K562 (cell line): ENCODE measurements around the gene GLRA1. TPM values are rescaled to one million over a fixed set of nuclear protein-coding genes. Genes with fewer than 3 reads are reported as not detected.

Experiments used
- ATAC-seq: fragments of 200-7000 bp; cut with Tn5 transposase; 3 replicates; pipeline ENCODE4 v1.9.1; 2020; ENCODE audit warnings: moderate library complexity
- BruUV-seq: library from RNA; stranded (reverse); fragments of 400-500 nt; replicated peaks from 2 replicates; lab custom pipeline; 2021; lab: Mats Ljungman, UMichigan
- CTCF ChIA-PET: fragments of 300-600 bp; formaldehyde crosslinking; extraction: SDS; loops from one replicate; lab custom pipeline; 2021; ENCODE audit warnings: low intra/inter-chr PET ratio; lab: Yijun Ruan, JAX
- POLR2A ChIA-PET: fragments of 300-600, 350-650 bp; sonication (Branson Sonifier 250); formaldehyde crosslinking; extraction: SDS; loops from one replicate; lab custom pipeline; 2021; ENCODE audit warnings: antibody characterized with exemption, inconsistent platforms; lab: Yijun Ruan, JAX
- DNase-seq, 4 experiments: peaks; one replicate each; pipeline versions ENCODE4 v3.0.0 to v3.0.0-alpha.2; 2011 to 2018; ENCODE audit warnings: low spot score in 3 of 4, mixed read lengths in 3 of 4; ENCODE audit errors: extremely low read depth in 1 of 4
- FAIRE-seq: peaks from 2 replicates; lab custom pipeline; 2011; peaks lifted over from hg19 to GRCh38; lab: Jason Lieb, UNC
- H2AFZ ChIP-seq: 2 replicates; pipeline ENCODE4 v1.6.0; 2011; ENCODE audit warnings: low read depth, low read length, control low read depth, inconsistent platforms
- H3K27ac ChIP-seq: fragments of 200-600 bp; 3 replicates; pipeline ENCODE4 v1.8.0; 2011; ENCODE audit warnings: low read depth, mild to moderate bottlenecking, control low read depth, inconsistent platforms, low read length, moderate library complexity, mixed read lengths; ENCODE audit errors: extremely low read depth
- H3K27me3 ChIP-seq, 2 experiments: fragments of 300-600 bp in 1 of 2; 2 replicates in 1 of 2; 3 replicates in 1 of 2; pipeline versions ENCODE4 v1.6.0 to v1.8.0; 2011; ENCODE audit warnings: inconsistent platforms in 2 of 2, low read length in 2 of 2, mild to moderate bottlenecking in 1 of 2, mixed read lengths in 1 of 2, moderate library complexity in 1 of 2; ENCODE audit not compliant: control insufficient read depth in 2 of 2, insufficient read depth in 2 of 2
- H3K36me3 ChIP-seq: fragments of 300-600 bp; 3 replicates; pipeline ENCODE4 v1.8.0; 2011; ENCODE audit warnings: mild to moderate bottlenecking, low read length, inconsistent platforms; ENCODE audit not compliant: control insufficient read depth, insufficient read depth
- H3K4me1 ChIP-seq, 2 experiments: fragments of 200-600 bp in 1 of 2; replicated peaks in 1 of 2; 2 replicates in 1 of 2; 3 replicates in 1 of 2; pipeline versions ENCODE4 v1.5.1 to v1.8.0; 2011; ENCODE audit warnings: inconsistent platforms in 2 of 2, low read length in 2 of 2, mild to moderate bottlenecking in 1 of 2, mixed read lengths in 1 of 2, moderate library complexity in 1 of 2; ENCODE audit not compliant: control insufficient read depth in 2 of 2, insufficient read depth in 2 of 2
- H3K4me2 ChIP-seq: 2 replicates; pipeline ENCODE4 v1.6.1; 2011; ENCODE audit warnings: low read length, control low read depth, inconsistent platforms, mixed read lengths; ENCODE audit not compliant: insufficient read depth
- H3K4me3 ChIP-seq: fragments of 200-600 bp; sonication (generic), shearing (Covaris generic); 2 replicates; pipeline ENCODE4 v1.5.1; 2016; ENCODE audit warnings: control low read depth, inconsistent platforms
- H3K79me2 ChIP-seq: fragments of 200-600 bp; 3 replicates; pipeline ENCODE4 v1.8.0; 2011; ENCODE audit warnings: low read length, inconsistent platforms; ENCODE audit not compliant: control insufficient read depth, insufficient read depth
- H3K9ac ChIP-seq, 2 experiments: 2 replicates each; pipeline versions ENCODE4 v1.6.0 to v1.6.1; 2011; ENCODE audit warnings: low read depth in 2 of 2, low read length in 2 of 2, control low read depth in 1 of 2, inconsistent platforms in 1 of 2, mild to moderate bottlenecking in 1 of 2, mixed read lengths in 1 of 2; ENCODE audit not compliant: insufficient read depth in 1 of 2
- H3K9me1 ChIP-seq: one replicate; pipeline ENCODE4 v1.6.0; 2011; ENCODE audit warnings: inconsistent platforms, mild to moderate bottlenecking, low read length, moderate library complexity; ENCODE audit not compliant: control insufficient read depth, insufficient read depth
- H3K9me3 ChIP-seq: replicated peaks from 2 replicates; pipeline ENCODE4 v1.5.1; 2011; ENCODE audit warnings: low read depth, low read length, inconsistent platforms; ENCODE audit not compliant: control insufficient read depth, insufficient read depth
- H4K20me1 ChIP-seq: replicated peaks from 2 replicates; pipeline ENCODE4 v1.6.1; 2011; ENCODE audit warnings: low read length, inconsistent platforms, mixed read lengths; ENCODE audit not compliant: control insufficient read depth, insufficient read depth
- EGR1 ChIP-seq: fragments of 450-650 bp; conservative IDR thresholded peaks from 2 replicates; pipeline ENCODE4 v1.6.1; 2017; ENCODE audit warnings: mild to moderate bottlenecking
- ELF2 ChIP-seq: fragments of 250-450 bp; sonication (Bioruptor Pico); IDR thresholded peaks from 2 replicates; pipeline ENCODE4 v1.5.0; 2021; ENCODE audit warnings: mild to moderate bottlenecking
- EP300 ChIP-seq: IDR thresholded peaks from 2 replicates; pipeline ENCODE4 v1.6.1; 2012; ENCODE audit warnings: low read length, improper control_type of control experiment
- ETS2 ChIP-seq: IDR thresholded peaks from 2 replicates; pipeline ENCODE4 v1.6.1; 2016; ENCODE audit warnings: borderline replicate concordance, missing genetic modification characterization, mild to moderate bottlenecking, moderate library complexity, missing compliant biosample characterization; ENCODE audit not compliant: poor library complexity, severe bottlenecking
- HEY1 ChIP-seq: fragments of 250-450 bp; sonication (Bioruptor Pico); IDR thresholded peaks from 2 replicates; pipeline ENCODE4 v1.5.0; 2020; ENCODE audit warnings: mild to moderate bottlenecking, moderate library complexity, borderline replicate concordance
- KDM2B ChIP-seq: fragments of 250-450 bp; sonication (Bioruptor Pico); IDR thresholded peaks from 2 replicates; pipeline ENCODE4 v1.8.0; 2021; ENCODE audit warnings: mild to moderate bottlenecking, moderate library complexity
- KLF1 ChIP-seq: fragments of 450-650 bp; IDR thresholded peaks from 2 replicates; pipeline ENCODE4 v1.6.1; 2016; ENCODE audit warnings: missing genetic modification characterization, missing compliant biosample characterization
- MAZ ChIP-seq, 2 experiments: fragments of 450-650 bp in 1 of 2; sonication (generic) in 1 of 2; formaldehyde crosslinking; IDR thresholded peaks in 1 of 2; conservative IDR thresholded peaks in 1 of 2; 2 replicates each; pipeline versions ENCODE4 v1.4.0 to v1.5.0; 2020; ENCODE audit warnings: mild to moderate bottlenecking in 1 of 2, missing genetic modification reagents in 1 of 2
- RBM22 ChIP-seq: fragments of 200-400 bp; formaldehyde crosslinking; IDR thresholded peaks from 2 replicates; pipeline ENCODE4 v1.6.1; 2018; ENCODE audit warnings: low read length, low read depth; ENCODE audit not compliant: poor library complexity, severe bottlenecking
- ZNF263 ChIP-seq: sonication (generic); formaldehyde crosslinking; IDR thresholded peaks from 2 replicates; pipeline ENCODE4 v1.8.0; 2022; ENCODE audit warnings: mild to moderate bottlenecking, missing genetic modification reagents, borderline replicate concordance
- ZNF274 ChIP-seq: IDR thresholded peaks from 2 replicates; pipeline ENCODE4 v1.6.1; 2011; ENCODE audit warnings: low read depth, mild to moderate bottlenecking, low read length, moderate library complexity, borderline replicate concordance
- ZNF583 ChIP-seq: fragments of 250-450 bp; sonication (Bioruptor Pico); IDR thresholded peaks from 2 replicates; pipeline ENCODE4 v1.4.0; 2020
- ZNF785 ChIP-seq: fragments of 250-450 bp; sonication (Bioruptor Pico); IDR thresholded peaks from 2 replicates; pipeline ENCODE4 v1.4.0; 2020; ENCODE audit warnings: mild to moderate bottlenecking
- WGBS: fragments of 100-300 bp; shearing (Covaris generic); methylation state at CpG from one replicate; pipeline ENCODE4 v1.1.6; 2016; ENCODE audit warnings: low coverage, mixed read lengths; ENCODE audit not compliant: insufficient coverage; ENCODE audit errors: missing lambda C conversion rate; 5-methylcytosine and 5-hydroxymethylcytosine counted together
- in situ Hi-C: fragments of 300-500 bp; cut with MboI; formaldehyde crosslinking; loops from 4 replicates; pipeline ENCODE4 v1.15.0; 2018; ENCODE audit warnings: inconsistent platforms, mixed read lengths
- intact Hi-C: fragments of 100-400 bp; cut with micrococcal nuclease; formaldehyde crosslinking; loops from 2 replicates; pipeline ENCODE4 v1.14.2; 2022
- polyA plus RNA-seq, 8 experiments: library from polyadenylated mRNA; depleted of rRNA in 4 of 8; stranded (reverse) in 5 of 8; unstranded in 3 of 8; fragments of >200 nt; fragmentation: Nextera tagmentation in 2 of 8; fragmentation: Illumina TruSeq in 1 of 8; extraction: Ambion mirVana in 2 of 8; extraction: Trizol in 1 of 8; gene quantifications; 2 replicates each; pipeline versions ENCODE4 v1.2.1 to v1.2.3, GENCODE V29; 2011 to 2014; ENCODE audit warnings: inconsistent platforms in 1 of 8, missing spikeins in 1 of 8
- total RNA-seq, 7 experiments: library from RNA; depleted of rRNA in 6 of 7; stranded (reverse); fragments of >200 nt in 6 of 7; fragmentation: Illumina TruSeq in 2 of 7; extraction: Trizol in 2 of 7; gene quantifications; 2 replicates each; pipeline versions ENCODE4 v1.2.1 to v1.2.3, GENCODE V29; 2011 to 2021; ENCODE audit warnings: low replicate concordance in 1 of 7
- TF ChIP-seq, protein P1 (sequence below): sonication (generic); formaldehyde crosslinking; IDR thresholded peaks from 2 replicates; pipeline ENCODE4 v1.8.0; 2023; ENCODE audit warnings: mild to moderate bottlenecking, missing genetic modification reagents
- TF ChIP-seq, protein P2 (sequence below): fragments of 450-650 bp; formaldehyde crosslinking; IDR thresholded peaks from 2 replicates; pipeline ENCODE4 v1.4.0; 2022; ENCODE audit warnings: missing genetic modification characterization

GLRA1 gene
- total and polyA plus RNA-seq, 9 of the 15 experiments (the other 6 are each of a cell fraction or from before 2014, with no cell fraction given) = not detected

- intact Hi-C loops (no loop called here), in situ Hi-C loops (no loop called here)
- ChIA-PET POLR2A (interaction anchor here (0.8 kb wide), 1 partner anchor 13 kb away, joined by 3 read pairs; no protein-coding TSS in a partner anchor), CTCF (no interaction called here)
- Histone ChIP-seq H3K9me1 (no peaks in the 10 kb centered on the region), H3K27ac (no peak overlapping the region), H3K79me2 (no peaks in the 10 kb centered on the region), H3K27me3 (no peaks in the 10 kb centered on the region), H3K4me2 (no peak overlapping the region), H3K9ac (no peak overlapping the region), H2AFZ (no peak overlapping the region), H3K4me3 (no peak overlapping the region), H3K4me1 (no peaks in the 10 kb centered on the region), H4K20me1 (no peaks in the 10 kb centered on the region; the same call in 1 of the 2 replicates), H3K9me3 (no peaks in the 10 kb centered on the region), H3K36me3 (no peaks in the 10 kb centered on the region)
- no TSS peak for BruUV-seq
- DNase-seq (no peak), FAIRE-seq (no peak), ATAC-seq (no peak)
- WGBS = 0% methylated on average over 1 of the region's 1 CpG
- TF ChIP-seq KDM2B (CRISPR knock-in tag) = no peak
- TF ChIP-seq ZNF785 (CRISPR knock-in tag) = no peak
- TF ChIP-seq, protein P1, sequence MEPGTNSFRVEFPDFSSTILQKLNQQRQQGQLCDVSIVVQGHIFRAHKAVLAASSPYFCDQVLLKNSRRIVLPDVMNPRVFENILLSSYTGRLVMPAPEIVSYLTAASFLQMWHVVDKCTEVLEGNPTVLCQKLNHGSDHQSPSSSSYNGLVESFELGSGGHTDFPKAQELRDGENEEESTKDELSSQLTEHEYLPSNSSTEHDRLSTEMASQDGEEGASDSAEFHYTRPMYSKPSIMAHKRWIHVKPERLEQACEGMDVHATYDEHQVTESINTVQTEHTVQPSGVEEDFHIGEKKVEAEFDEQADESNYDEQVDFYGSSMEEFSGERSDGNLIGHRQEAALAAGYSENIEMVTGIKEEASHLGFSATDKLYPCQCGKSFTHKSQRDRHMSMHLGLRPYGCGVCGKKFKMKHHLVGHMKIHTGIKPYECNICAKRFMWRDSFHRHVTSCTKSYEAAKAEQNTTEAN (CRISPR knock-in tag) = no peak
- no peak for TF ChIP-seq KLF1 (tag)
- no peak for TF ChIP-seq ELF2 (CRISPR knock-in tag)
- TF ChIP-seq MAZ (CRISPR knock-in tag; conservative IDR thresholded peaks at IDR 0.05 in 1 of 2, IDR thresholded peaks at IDR 0.05 in 1 of 2) = no peak
- TF ChIP-seq EGR1 = no peak
- no peak for TF ChIP-seq ETS2 (tag)
- TF ChIP-seq ZNF274 = no peak
- TF ChIP-seq, protein P2, sequence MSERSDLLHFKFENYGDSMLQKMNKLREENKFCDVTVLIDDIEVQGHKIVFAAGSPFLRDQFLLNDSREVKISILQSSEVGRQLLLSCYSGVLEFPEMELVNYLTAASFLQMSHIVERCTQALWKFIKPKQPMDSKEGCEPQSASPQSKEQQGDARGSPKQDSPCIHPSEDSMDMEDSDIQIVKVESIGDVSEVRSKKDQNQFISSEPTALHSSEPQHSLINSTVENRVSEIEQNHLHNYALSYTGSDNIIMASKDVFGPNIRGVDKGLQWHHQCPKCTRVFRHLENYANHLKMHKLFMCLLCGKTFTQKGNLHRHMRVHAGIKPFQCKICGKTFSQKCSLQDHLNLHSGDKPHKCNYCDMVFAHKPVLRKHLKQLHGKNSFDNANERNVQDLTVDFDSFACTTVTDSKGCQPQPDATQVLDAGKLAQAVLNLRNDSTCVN (CRISPR knock-in tag) = no peak
- TF ChIP-seq ZNF263 (CRISPR knock-in tag) = no peak
- TF ChIP-seq HEY1 (CRISPR knock-in tag) = no peak
- no peak for TF ChIP-seq EP300
- TF ChIP-seq ZNF583 = no peak
- no peak for TF ChIP-seq RBM22
Observed at GRCh38 chr5:151953833-151954232, 29.2 kb upstream of the GLRA1 start.
